GM18858 (cell line): ENCODE measurements around the gene CENPU.
"Not testable (repeated sequence)": the region's sequence is repeated elsewhere in the genome, so short reads cannot be mapped to it uniquely, and the experiment has no call there.

ENCODE experiments used
- ATAC-seq: cut with Tn5 transposase; IDR thresholded peaks from one replicate; pipeline ENCODE4 v1.9.1; 2021; ENCODE audit not compliant: unreplicated experiment

CENPU gene

DNA sequence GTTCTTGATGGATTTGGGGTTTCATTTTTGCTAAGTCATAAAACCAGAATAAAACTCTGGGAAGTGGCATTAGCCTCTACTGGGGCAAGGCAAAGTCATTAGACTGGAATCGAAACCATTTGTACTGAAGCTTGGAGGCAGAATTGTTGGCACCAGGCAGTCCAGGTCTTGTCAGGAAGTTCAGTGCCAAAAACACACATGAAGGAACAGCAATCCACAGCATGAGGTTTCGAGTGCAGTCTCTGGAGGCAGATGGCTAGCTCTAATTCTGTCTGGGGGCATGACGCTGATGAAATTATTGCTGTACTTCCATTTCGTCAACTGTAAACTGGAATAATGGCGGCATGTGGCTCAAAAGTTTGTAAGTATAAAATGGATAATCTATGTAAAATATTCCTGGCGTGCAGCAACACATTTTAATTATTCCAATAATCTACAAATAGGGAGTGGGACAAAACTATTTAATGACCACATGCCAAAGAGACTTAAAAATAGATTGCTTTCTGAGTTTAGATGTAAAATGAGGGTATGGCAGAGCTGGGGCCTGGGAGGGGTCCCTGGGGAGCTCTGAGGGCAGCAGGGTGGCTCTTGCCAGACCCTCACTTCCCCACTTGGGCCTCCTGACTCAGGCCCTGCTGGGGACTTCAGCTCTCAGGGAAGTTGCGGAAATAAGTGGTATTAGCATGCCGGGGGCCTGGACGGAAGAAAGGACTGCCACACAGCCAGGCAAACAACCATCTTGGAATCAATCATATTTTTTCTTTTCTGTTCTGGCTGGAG lies 18.8 kb upstream of the CENPU start:
- no peak for ATAC-seq

DNA sequence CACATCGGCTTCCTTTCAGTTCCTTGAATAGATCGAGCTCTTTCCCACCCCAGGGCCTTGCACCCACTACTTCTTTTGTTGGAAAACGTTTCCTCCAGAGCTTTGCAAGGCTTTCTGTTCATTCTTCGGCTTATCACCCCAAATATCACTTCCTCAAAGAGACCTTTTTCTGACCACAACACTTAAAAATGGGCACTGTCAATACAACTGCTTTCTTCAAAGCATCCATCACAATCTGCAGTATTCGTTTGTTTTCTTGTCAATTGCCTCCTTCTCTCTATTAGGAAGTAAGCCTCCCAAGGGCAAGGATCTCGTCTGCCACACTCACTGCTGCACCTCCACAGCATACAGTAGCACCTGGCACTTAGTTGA lies 17.7 kb upstream of the CENPU start:
- no peak for ATAC-seq

DNA sequence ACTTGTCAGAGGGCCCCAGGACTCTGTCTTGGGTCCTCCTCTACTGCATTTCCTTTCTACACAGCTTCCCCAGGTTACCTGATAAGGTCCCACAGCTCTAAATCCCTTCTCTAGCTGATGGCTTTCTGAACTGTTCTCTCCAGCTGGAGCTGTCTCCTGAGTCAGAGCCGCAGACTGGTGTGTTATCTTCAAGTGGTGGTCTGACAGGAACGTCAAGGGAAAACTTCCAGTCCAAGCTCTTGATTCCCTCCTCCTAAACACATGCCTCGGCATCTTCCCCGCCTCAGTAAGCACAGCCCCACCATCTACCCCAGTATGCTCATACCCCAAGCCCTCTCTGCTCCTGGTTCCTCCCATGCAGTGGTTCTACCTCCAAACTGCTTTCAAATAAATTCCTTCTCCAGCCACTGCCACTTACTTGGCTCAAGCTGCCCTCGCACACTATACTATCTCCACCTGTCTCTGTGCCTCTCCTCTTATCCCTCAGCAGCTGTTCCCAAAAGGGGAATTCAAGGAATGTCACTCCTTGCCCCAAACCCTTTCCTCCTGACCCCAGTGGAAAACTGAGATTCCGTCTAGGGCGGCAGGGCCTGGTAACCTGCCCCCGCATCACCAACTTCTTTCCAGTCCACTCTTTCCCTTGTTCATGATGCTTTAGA lies 17.2 kb upstream of the CENPU start:
- ATAC-seq = no peak

DNA sequence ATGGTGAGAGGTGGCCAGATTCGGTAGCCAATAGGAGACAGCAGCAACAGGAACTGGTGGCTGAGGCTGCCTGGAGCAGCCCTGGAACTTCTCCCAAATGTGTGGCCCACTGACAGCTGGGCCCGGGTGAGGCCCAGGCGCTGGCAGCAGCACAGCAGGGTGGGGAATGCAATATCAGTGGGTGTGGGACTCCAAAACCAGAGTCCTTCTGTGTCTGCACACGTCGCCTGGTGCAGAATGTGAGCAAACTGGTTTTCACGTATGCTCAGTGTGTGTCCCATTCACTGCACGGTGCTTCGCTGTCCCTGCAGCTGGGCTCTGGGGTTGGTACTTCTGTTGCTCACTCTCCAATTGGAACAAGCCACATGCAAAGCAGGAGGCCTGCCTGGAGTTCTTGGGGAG lies 14.4 kb upstream of the CENPU start:
- no peak for ATAC-seq

DNA sequence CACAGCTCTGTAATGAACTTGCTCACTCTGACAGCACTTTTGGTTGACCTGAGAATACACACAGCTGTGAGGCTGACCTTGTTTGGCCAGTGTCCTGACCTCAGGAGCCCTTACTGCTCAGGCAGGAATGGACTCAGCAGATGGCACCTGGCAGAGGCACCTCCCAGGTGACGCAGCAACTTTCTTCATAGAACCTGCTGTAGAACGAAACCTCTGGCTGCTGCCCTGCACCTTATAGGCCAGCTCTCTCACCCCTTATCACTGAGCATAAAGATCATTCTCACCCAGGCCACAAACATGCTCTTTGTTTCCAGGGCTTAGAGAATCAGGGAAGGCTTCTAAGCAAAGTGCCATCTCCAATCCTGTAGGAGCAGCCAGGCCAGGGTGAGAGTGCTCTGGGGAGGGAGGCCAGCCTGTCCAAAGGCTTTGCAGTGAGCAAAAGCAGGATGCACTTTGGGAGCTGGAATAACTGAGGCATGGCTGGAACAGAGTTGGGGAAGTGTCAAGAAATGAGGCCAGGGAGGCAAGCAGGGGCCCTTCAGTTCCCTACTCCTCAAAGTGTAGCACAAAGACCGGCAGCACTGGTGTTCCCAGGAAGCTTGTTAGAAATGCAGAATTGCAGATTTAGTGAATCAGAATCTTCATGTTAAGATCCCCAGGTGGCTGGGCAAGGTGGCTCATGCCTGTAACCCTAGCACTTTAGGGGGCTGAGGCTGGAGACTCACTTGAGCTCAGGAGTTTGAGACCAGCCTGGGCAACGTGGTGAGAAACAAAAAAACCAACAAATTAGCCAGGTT lies 13.3 kb upstream of the CENPU start:
- ATAC-seq = no peak

DNA sequence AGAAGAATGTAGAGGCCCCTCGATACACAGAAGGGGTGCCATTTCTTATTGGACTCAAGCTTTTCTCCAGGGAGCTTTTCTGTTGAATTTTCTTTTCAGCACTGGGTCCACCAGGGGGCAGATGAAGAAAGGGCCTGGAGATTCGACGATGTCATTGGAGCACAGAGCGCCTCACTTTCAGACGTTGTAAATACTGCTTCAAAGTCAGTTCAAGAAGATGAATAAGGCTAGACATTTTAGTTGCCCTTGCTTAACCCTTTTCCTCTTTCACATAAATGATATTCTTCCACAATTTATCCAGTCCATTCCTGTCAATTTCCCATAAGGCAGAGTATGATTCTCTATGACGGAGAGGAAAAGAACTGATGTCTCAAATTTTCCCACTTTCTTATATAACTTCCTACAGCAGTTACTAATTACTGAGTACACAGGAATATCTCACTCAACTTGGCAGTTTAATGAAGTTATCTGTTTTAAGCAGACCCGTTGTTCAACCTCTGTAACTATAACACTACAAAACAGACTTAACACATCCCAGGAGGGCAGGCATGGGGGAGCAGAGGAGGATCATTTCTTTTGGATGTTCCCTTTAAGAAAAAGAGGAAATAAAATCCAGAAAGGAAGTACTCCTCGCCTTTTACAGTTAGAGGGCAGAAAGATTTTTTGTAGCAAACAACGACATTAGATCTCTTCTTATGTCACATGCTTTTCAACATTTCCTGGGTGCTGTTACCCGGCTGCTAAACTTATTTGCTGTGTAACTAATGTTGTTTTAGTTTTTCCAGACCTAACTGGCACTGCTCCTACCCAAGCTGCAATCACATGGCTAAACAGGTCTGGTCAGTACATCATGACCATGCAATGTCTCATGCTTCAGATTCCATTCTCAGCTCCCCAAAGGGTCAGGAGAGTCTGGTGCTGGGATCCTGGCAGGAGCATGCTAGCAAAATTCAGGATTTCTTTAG lies 12.2 kb upstream of the CENPU start:
- peak; percentile 55 for ATAC-seq

DNA sequence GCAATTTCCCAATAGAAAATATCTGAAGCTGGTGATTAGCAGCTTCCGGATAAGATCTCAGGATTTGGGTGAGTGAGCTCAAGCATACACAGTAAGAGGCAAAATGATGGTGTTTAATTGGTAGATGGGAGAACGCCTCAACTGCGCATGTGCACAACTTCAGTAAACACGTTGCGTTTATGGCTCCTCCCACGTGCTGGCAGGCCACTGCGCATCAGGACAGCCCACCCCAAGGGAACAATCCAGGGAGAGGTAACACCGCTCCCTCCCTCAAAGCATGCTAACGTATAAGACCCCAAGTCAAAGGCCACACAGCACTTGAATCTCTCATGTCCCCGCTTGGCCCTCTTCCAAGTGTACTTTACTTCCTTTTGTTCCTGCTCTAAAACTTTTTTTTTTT lies 10.3 kb upstream of the CENPU start:
- ATAC-seq = no peak

DNA sequence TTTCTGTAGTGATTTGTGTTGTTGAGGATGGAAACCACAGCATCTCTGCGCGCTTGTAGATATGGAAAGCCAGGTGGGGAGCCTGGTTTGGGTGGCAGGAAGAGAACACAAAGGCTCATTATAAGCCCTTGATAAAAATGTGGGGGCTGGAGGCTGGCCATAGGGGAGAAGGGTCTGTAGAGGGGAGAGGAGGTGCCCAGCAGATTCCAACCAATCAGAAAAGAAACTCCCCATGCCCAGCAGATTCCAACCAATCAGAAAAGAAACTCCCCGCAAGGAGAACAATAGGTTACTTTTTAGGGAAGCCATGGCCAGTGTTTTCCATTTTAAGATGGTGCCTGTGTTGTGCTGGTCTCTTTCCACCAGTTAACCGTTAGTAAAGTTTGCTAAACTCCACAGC lies 9.8 kb upstream of the CENPU start:
- ATAC-seq = no peak

DNA sequence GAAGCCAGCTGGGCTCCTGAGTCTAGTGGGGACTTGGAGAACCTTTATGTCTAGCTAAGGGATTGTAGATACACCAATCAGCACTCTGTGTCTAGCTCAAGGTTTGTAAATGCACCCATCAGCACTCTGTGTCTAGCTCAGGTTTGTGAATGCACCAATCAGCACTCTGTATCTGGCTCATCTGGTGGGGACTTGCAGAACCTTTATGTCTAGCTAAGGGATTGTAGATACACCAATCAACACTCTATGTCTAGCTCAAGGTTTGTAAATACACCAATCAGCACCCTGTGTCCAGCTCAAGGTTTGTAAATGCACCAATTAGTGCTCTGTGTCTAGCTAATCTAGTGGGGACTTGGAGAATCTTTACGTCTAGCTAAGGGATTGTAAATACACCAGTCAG lies 7.8 kb upstream of the CENPU start:
- not testable (repeated sequence) for ATAC-seq

DNA sequence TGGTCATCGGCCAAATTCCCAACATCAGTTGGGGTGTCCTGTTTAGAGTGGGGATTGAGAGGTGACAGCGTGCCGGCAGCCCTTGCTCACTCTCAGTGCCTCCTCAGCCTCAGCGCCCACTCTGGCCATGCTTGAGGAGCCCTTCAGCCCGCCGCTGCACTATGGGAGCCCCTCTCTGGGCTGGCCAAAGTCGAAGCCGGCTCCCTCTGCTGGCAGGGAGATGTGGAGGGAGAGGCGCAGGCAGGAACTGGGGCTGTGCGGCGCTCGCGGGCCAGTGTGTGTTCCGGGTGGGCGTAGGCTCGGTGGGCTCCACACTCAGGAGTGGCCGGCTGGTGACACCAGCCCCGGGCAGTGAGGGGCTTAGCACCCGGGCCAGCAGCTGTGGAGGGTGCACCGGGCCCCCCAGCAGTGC lies 7.1 kb upstream of the CENPU start:
- ATAC-seq = no peak

DNA sequence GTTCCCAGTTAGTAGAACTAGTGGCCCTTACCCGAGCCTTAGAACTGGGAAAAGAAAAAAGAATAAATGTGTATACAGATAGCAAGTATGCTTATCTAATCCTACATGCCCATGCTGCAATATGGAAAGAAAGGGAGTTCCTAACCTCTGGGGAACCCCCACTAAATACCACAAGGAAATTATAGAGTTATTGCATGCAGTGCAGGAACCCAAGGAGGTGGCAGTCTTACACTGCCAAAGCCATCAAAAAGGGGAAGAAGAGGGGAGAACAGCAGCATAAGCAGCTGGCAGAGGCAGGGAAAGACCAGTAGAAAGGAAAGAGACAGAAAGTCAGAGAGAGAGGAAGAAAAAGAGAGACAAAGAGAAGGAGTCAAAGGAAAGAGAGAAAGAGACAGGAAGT lies 5.7 kb upstream of the CENPU start:
- not testable (repeated sequence) for ATAC-seq

DNA sequence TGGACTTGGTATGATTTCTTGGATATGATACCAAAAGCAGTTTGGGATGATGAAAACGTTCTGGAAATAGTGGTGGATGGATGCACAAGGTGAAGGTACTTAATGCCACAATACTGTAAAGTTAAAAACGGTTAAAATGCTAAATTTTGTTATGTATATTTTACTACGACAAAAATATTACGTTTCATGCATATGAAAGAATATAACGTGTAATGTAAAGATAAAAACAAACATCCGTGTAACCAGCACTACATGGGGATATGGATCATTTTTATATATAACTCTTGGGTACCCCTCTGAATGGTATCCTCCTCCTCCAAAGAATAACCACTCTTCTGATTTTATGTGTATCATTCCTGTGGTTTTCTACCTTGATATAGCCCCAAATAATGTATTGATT lies 862 bp upstream of the CENPU start:
- ATAC-seq = no peak

DNA sequence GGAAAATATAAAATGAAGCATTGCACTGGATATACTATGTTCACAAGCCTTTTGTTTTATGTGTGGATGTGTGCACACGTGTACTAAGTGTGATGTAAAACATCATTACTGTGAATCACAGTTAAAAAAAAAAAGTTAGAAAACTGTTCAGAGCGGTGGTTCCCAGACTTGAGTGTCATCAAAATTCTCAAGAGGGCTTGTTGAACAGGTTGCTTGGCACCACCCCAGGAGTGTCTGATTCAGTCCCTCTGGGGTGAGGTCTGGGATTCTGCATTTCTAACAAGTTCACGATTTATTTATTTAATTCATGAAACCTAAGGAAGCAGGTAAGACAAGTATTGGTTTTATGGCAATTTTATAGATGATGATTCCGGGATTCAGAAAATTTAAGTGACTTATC lies 1.8 kb downstream of the CENPU start:
- no peak for ATAC-seq

DNA sequence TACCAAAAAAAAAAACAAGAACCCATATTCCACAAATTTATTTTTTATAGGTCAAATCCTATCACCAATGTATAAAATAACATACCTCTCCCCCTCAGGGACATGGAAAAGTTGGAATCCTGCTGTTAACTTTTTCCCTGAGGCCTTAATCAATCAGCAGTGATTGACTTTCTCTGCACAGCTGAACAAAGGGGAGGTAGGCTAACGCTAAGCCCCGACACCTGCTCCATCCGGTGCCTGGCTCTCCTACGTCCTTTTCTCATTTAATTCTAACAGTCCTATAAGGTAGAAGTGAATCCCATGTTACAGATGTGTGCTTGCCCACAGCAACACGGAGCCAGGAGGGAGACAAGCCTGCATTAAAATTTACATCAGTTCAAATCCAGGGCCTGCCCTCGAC lies 2.8 kb downstream of the CENPU start:
- ATAC-seq = no peak

DNA sequence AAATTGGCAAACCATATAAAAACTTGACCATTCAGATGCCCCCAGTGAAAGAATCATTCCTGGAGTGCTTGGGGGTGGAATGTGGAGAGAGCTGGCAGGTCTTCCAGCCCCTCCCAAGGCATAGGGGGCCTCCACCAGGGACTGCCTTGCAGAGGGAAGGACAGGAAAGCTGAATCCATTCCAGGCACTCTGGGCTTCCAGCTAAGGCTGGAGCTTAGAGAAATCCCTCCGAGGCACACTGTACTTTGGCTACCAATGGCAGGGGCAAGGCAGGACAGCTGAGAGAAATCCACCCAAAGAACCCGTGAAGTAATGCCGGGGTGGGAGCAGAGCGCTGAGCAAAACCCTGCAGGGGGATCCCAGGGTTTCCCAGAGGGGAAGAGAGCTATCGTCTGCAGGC lies 4.0 kb downstream of the CENPU start:
- ATAC-seq = no peak

DNA sequence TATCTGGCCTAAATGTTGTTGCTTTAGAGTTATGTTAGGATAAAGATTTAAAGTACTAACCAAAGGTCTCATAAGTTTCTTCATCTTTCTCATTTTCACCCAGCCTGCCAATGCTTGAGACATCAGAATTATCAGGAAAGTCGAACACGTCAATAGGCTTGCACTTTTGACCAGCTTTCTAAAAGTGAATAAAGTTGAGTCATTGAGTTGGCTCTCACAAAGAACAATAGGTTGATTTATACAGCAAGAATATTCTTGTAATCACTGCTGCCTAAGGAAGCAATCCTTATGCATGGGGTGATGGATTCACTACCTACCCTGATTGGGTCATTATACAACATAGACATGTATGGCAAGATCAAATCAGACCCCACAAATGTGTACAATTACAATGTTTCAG lies 5.0 kb downstream of the CENPU start:
- no peak for ATAC-seq

DNA sequence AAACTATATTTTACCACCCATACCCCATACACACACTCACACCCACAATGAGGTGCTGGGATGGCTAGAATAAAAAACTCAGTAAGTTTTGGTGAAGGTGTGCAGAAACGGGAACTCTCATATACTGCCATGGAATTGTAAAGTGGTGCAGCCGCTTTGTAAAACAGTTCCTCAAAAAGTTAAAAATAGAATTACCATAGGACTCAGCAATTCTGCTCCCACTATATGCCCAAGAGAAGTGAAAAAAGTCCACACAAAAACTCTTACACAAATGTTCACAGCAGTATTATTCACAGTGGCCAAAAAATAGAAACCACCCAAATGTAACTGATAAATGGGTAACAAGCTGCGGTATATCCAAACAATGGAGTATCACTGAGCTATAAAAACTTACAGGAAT lies 6.5 kb downstream of the CENPU start:
- no peak for ATAC-seq

DNA sequence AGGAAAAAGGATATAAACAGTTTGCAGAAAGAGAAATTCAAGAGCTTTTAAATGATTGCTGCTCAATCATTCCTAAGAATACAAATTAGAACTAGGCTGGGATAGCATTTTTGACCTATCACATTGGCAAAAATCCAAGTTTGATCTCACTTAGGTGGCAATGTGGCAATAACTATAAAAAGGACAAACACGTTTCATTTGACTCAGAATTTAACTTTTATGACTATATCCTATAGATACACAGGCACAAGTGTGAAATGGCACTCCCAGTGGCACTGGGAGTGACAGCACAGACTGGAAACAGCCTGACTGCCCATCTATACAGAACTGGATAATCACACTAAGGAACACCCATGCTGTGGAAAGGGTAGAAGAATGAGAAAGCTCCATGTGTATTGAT lies 11.1 kb downstream of the CENPU start:
- ATAC-seq = no peak

DNA sequence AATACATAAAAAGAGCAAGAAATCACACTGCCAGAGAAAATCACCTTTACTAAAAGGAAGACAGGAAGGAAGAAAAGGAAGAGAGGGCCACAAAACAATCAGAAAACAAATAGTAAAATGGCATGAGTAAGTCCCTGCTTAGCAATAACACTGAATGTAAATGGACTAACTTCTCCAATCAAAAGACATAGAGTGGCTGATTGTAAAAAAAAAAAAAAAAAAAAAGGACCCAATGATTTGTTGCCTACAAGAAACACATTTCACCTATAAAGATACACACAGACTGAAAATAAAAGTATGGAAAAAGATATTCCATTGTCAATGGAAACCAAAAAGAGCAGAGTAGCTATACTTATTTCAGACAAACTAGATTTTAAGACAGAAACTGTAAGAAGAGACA lies 12.6 kb downstream of the CENPU start:
- no peak for ATAC-seq

DNA sequence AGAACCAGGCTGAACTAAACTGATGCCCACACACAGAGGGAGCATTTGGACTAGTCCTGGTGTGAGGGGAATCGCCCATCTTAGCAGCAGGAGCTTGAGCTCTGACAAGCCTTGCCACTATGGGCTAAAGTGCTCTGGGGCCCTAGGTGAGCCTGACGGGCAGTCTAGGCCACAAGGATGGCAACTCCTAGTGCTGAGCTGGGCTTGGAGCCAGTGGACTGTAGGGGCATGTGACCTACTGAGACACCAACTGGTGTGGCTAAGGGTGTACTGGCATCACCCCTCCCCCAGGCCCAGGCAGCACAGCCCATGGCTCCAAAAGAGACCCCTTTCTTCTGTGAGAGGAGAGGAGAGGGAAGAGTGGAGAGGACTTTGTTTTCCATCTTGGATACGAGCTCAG lies 14.5 kb downstream of the CENPU start:
- ATAC-seq = no peak

DNA sequence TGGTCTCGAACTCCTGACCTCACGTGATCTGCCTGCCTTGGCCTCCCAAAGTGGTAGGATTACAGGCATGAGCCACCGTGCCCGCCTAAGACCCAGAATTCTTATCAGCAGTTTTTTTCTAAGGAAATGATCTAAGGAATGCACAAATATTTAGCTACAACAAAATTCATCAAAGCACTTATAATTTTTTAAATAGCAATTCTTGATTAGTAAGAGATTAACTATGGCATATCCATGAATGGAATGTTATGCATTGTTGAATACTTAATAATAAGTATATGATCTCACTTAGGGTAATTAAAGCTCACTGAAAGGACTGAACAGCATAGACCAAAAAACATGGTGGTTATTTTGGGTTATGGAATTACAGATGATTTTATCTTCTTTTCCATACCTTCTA lies 18.4 kb downstream of the CENPU start:
- no peak for ATAC-seq
